ENCODE results near the gene PML. TPM values are rescaled to one million over a fixed set of nuclear protein-coding genes. Genes with fewer than 3 reads are reported as not detected.
"Not testable (repeated sequence)": the region's sequence is repeated elsewhere in the genome, so short reads cannot be mapped to it uniquely, and the experiment has no call there.

The PML gene
- polyA plus RNA-seq, 3 donors from 2014 or later, result 8.0 to 47.7 (median 16.2) TPM

- Mint-ChIP-seq H3K4me1 (peaks cover 15 to 21% of the 10 kb centered on the region in 2 donors), H3K9me3 (no peaks in the 10 kb centered on the region), H3K4me3 (peak overlapping the region in 3 of 5 donors; percentile 59 to 72 (median 60)), H3K36me3 (no peaks in the 10 kb centered on the region), H3K27ac (no peak overlapping the region), H3K27me3 (ENCODE audit: low read depth in 3 of 3) (peaks cover 2 to 4% (median 2%) of the 10 kb centered on the region in 3 donors)
- DNase-seq, result no peak
Measured at GRCh38 chr15:73965094-73965757, 29.3 kb upstream of the PML start.

GRCh38 chr15:73965758-73966113, 28.8 kb upstream of the PML start:
- Mint-ChIP-seq H3K9me3 (no peaks in the 10 kb centered on the region), H3K4me1 (peaks cover 15 to 21% of the 10 kb centered on the region in 2 donors), H3K36me3 (no peaks in the 10 kb centered on the region), H3K27ac (peak overlapping the region in 1 of 6 donors; percentile 15), H3K4me3 (peak overlapping the region in 1 of 5 donors; percentile 47), H3K27me3 (ENCODE audit: low read depth in 3 of 3) (peaks cover 2 to 4% (median 2%) of the 10 kb centered on the region in 3 donors)
- no peak for DNase-seq

- no peaks in the 10 kb centered on the region for H3K9me3 Mint-ChIP-seq
- H3K27ac Mint-ChIP-seq, result no peak overlapping the region
- DNase-seq, result no peak
- no peak overlapping the region for H3K4me3 Mint-ChIP-seq
- peaks cover 4 to 6% (median 4%) of the 10 kb centered on the region in 3 donors for H3K27me3 Mint-ChIP-seq (ENCODE audit: low read depth in 3 of 3)
- peaks cover 15 to 27% of the 10 kb centered on the region in 2 donors for H3K4me1 Mint-ChIP-seq
- H3K36me3 Mint-ChIP-seq, result no peaks in the 10 kb centered on the region
Measured at GRCh38 chr15:73968461-73968860, 26.1 kb upstream of the PML start.

- Mint-ChIP-seq H3K9me3 (no peaks in the 10 kb centered on the region), H3K36me3 (no peaks in the 10 kb centered on the region), H3K27ac (no peak overlapping the region), H3K27me3 (ENCODE audit: low read depth in 3 of 3) (peaks cover 4 to 6% (median 4%) of the 10 kb centered on the region in 3 donors), H3K4me3 (no peak overlapping the region), H3K4me1 (peaks cover 16 to 27% of the 10 kb centered on the region in 2 donors)
- no peak for DNase-seq
Measured at GRCh38 chr15:73969151-73969759, 25.3 kb upstream of the PML start.

GRCh38 chr15:73972984-73973682, 21.4 kb upstream of the PML start:
- no peak overlapping the region for H3K27ac Mint-ChIP-seq
- peak overlapping the region in 2 of 5 donors; percentile 38 to 44 for H3K4me3 Mint-ChIP-seq

GRCh38 chr15:73973683-73974200, 20.8 kb upstream of the PML start:
- H3K36me3 Mint-ChIP-seq, H3K27ac Mint-ChIP-seq, H3K4me3 Mint-ChIP-seq, H3K9me3 Mint-ChIP-seq, DNase-seq: not testable (repeated sequence)
- Mint-ChIP-seq H3K4me1 (peaks cover 3 to 10% of the 10 kb centered on the region in 2 donors), H3K27me3 (ENCODE audit: low read depth in 3 of 3) (peaks cover 14 to 27% (median 18%) of the 10 kb centered on the region in 3 donors)

More at GRCh38 chr15:73972984-73973682, 21.4 kb upstream of the PML start:
- peak; percentile 55 to 66 (median 55) for DNase-seq
- H3K9me3 Mint-ChIP-seq, result peaks cover 0 to 2% (median 0%) of the 10 kb centered on the region in 6 donors
- peaks cover 3 to 10% of the 10 kb centered on the region in 2 donors for H3K4me1 Mint-ChIP-seq
- peaks cover 14 to 27% (median 14%) of the 10 kb centered on the region in 3 donors for H3K27me3 Mint-ChIP-seq (ENCODE audit: low read depth in 3 of 3)
- H3K36me3 Mint-ChIP-seq, result peaks cover 0 to 8% (median 4%) of the 10 kb centered on the region in 3 donors

GRCh38 chr15:73975440-73976125, 18.9 kb upstream of the PML start:
- not testable (repeated sequence) for DNase-seq, H3K36me3 Mint-ChIP-seq, H3K9me3 Mint-ChIP-seq, H3K27ac Mint-ChIP-seq
- peak overlapping the region in 1 of 5 donors; percentile 15 for H3K4me3 Mint-ChIP-seq
- H3K27me3 Mint-ChIP-seq (ENCODE audit: low read depth in 3 of 3), result peaks cover 14 to 27% (median 22%) of the 10 kb centered on the region in 3 donors
- H3K4me1 Mint-ChIP-seq, result peaks cover 3 to 10% of the 10 kb centered on the region in 2 donors

- Mint-ChIP-seq H3K4me3 (no peak overlapping the region), H3K27ac (no peak overlapping the region), H3K27me3 (ENCODE audit: low read depth in 3 of 3) (peaks cover 12 to 23% (median 20%) of the 10 kb centered on the region in 3 donors)
Measured at GRCh38 chr15:73978896-73979295, 15.6 kb upstream of the PML start.

GRCh38 chr15:73979636-73980035, 14.9 kb upstream of the PML start:
- Mint-ChIP-seq H3K4me3 (no peak overlapping the region), H3K4me1 (peaks cover 0 to 5% of the 10 kb centered on the region in 2 donors), H3K27ac (no peak overlapping the region), H3K27me3 (ENCODE audit: low read depth in 3 of 3) (peaks cover 10 to 23% (median 21%) of the 10 kb centered on the region in 3 donors), H3K9me3 (peaks cover 0 to under 1% (median 0%) of the 10 kb centered on the region in 6 donors), H3K36me3 (peaks cover 9 to 13% (median 9%) of the 10 kb centered on the region in 3 donors)
- DNase-seq, result no peak

More at GRCh38 chr15:73978896-73979295, 15.6 kb upstream of the PML start:
- peaks cover 0 to 2% (median 0%) of the 10 kb centered on the region in 6 donors for H3K9me3 Mint-ChIP-seq
- H3K36me3 Mint-ChIP-seq, result peaks cover 4 to 8% (median 4%) of the 10 kb centered on the region in 3 donors
- peaks cover 3 to 5% of the 10 kb centered on the region in 2 donors for H3K4me1 Mint-ChIP-seq
- no peak for DNase-seq

GRCh38 chr15:73981761-73982221, 12.7 kb upstream of the PML start:
- Mint-ChIP-seq H3K27me3 (ENCODE audit: low read depth in 3 of 3) (peaks cover 0 to 13% (median 7%) of the 10 kb centered on the region in 3 donors), H3K4me3 (no peak overlapping the region), H3K36me3 (peaks cover 7 to 15% (median 14%) of the 10 kb centered on the region in 3 donors), H3K4me1 (no peaks in the 10 kb centered on the region), H3K9me3 (no peaks in the 10 kb centered on the region), H3K27ac (no peak overlapping the region)
- no peak for DNase-seq

GRCh38 chr15:73982222-73982962, 12.1 kb upstream of the PML start:
- H3K27ac Mint-ChIP-seq, result no peak overlapping the region
- DNase-seq, result no peak
- no peaks in the 10 kb centered on the region for H3K9me3 Mint-ChIP-seq
- no peak overlapping the region for H3K4me3 Mint-ChIP-seq
- peaks cover 9 to 21% (median 16%) of the 10 kb centered on the region in 3 donors for H3K36me3 Mint-ChIP-seq
- peaks cover 0 to 13% (median 3%) of the 10 kb centered on the region in 3 donors for H3K27me3 Mint-ChIP-seq (ENCODE audit: low read depth in 3 of 3)
- no peaks in the 10 kb centered on the region for H3K4me1 Mint-ChIP-seq

- no peak overlapping the region for H3K27ac Mint-ChIP-seq
- H3K27me3 Mint-ChIP-seq (ENCODE audit: low read depth in 3 of 3), result peaks cover 0 to 10% (median 0%) of the 10 kb centered on the region in 3 donors
- peaks cover 9 to 21% (median 16%) of the 10 kb centered on the region in 3 donors for H3K36me3 Mint-ChIP-seq
- H3K4me1 Mint-ChIP-seq, result no peaks in the 10 kb centered on the region
- no peak overlapping the region for H3K4me3 Mint-ChIP-seq
- H3K9me3 Mint-ChIP-seq, result no peaks in the 10 kb centered on the region
- no peak for DNase-seq
Measured at GRCh38 chr15:73983211-73983727, 11.2 kb upstream of the PML start.

All from immature natural killer cell (primary cell).